Measurements from ENCODE around the gene OR6A2. TPM values are rescaled to one million over a fixed set of nuclear protein-coding genes. Genes with fewer than 3 reads are reported as not detected.

The OR6A2 gene
- total RNA-seq, 1 experiment from 2014 or later: not detected

GRCh38 chr11:6794639-6795038, 4.8 kb downstream of the OR6A2 start:
- CTCF ChIA-PET: no interaction called here
- TF ChIP-seq CTCF (IDR thresholded peaks at IDR 0.05; ENCODE audit: insufficient read depth in 1 of 2, low read depth in 1 of 2, low read length in 1 of 2, severe bottlenecking in 1 of 2, unreplicated experiment in 1 of 2): no peak
- H3K4me3 ChIP-seq (ENCODE audit: low read depth, low read length): no peak overlapping the region

GRCh38 chr11:6790546-6790945, 8.9 kb downstream of the OR6A2 start:
- ChIA-PET POLR2A (no interaction called here), CTCF (no interaction called here)
- Mint-ChIP-seq H3K4me1 (ENCODE audit: low read depth, unreplicated experiment) (no peaks in the 10 kb centered on the region), H3K4me3 (ENCODE audit: unreplicated experiment) (no peak overlapping the region), H3K36me3 (ENCODE audit: insufficient read depth, unreplicated experiment) (no peaks in the 10 kb centered on the region), H3K27me3 (ENCODE audit: insufficient read depth, unreplicated experiment) (peaks cover 18% of the 10 kb centered on the region), H3K9me3 (ENCODE audit: unreplicated experiment) (no peaks in the 10 kb centered on the region), H3K27ac (ENCODE audit: unreplicated experiment) (no peak overlapping the region)
- H3K9me3 ChIP-seq: no peaks in the 10 kb centered on the region
- H3K36me3 ChIP-seq (ENCODE audit: control insufficient read depth, insufficient read depth, low read length): no peaks in the 10 kb centered on the region
- no peaks in the 10 kb centered on the region for H3K4me1 ChIP-seq
- DNase-seq: no peak
- no peak overlapping the region for H3K4me3 ChIP-seq (ENCODE audit: low read depth, low read length)
- TF ChIP-seq CTCF (IDR thresholded peaks at IDR 0.05; ENCODE audit: insufficient read depth in 1 of 2, low read depth in 1 of 2, low read length in 1 of 2, severe bottlenecking in 1 of 2, unreplicated experiment in 1 of 2): no peak
- H3K27me3 ChIP-seq (replicated peaks; ENCODE audit: control insufficient read depth, insufficient read depth, low read length): no peaks in the 10 kb centered on the region; the same call in 1 of the 2 replicates
- BruUV-seq (replicated peaks): no TSS peak
- intact Hi-C loops (cut with micrococcal nuclease; ENCODE audit: unreplicated experiment): no loop called here

More at GRCh38 chr11:6794639-6795038, 4.8 kb downstream of the OR6A2 start:
- Histone ChIP-seq H3K36me3 (ENCODE audit: control insufficient read depth, insufficient read depth, low read length) (no peaks in the 10 kb centered on the region), H3K9me3 (no peaks in the 10 kb centered on the region), H3K4me1 (no peaks in the 10 kb centered on the region), H3K27me3 (replicated peaks; ENCODE audit: control insufficient read depth, insufficient read depth, low read length) (no peaks in the 10 kb centered on the region; the same call in 1 of the 2 replicates)
- no peak overlapping the region for H3K27ac Mint-ChIP-seq (ENCODE audit: unreplicated experiment)
- no peaks in the 10 kb centered on the region for H3K36me3 Mint-ChIP-seq (ENCODE audit: insufficient read depth, unreplicated experiment)
- no peaks in the 10 kb centered on the region for H3K9me3 Mint-ChIP-seq (ENCODE audit: unreplicated experiment)
- no peaks in the 10 kb centered on the region for H3K4me1 Mint-ChIP-seq (ENCODE audit: low read depth, unreplicated experiment)
- H3K27me3 Mint-ChIP-seq (ENCODE audit: insufficient read depth, unreplicated experiment): peaks cover 14% of the 10 kb centered on the region
- POLR2A ChIA-PET: no interaction called here
- no TSS peak for BruUV-seq (replicated peaks)
- no peak overlapping the region for H3K4me3 Mint-ChIP-seq (ENCODE audit: unreplicated experiment)
- intact Hi-C loops (cut with micrococcal nuclease; ENCODE audit: unreplicated experiment): no loop called here
- DNase-seq: no peak

- Mint-ChIP-seq H3K27ac (ENCODE audit: unreplicated experiment) (no peak within 1 kb of the TSS), H3K4me3 (ENCODE audit: unreplicated experiment) (no peak within 1 kb of the TSS), H3K36me3 (ENCODE audit: insufficient read depth, unreplicated experiment) (no peaks in the 10 kb centered on the region), H3K9me3 (ENCODE audit: unreplicated experiment) (no peaks in the 10 kb centered on the region), H3K4me1 (ENCODE audit: low read depth, unreplicated experiment) (no peaks in the 10 kb centered on the region), H3K27me3 (ENCODE audit: insufficient read depth, unreplicated experiment) (peaks cover 3% of the 10 kb centered on the region)
- Histone ChIP-seq H3K4me3 (ENCODE audit: low read depth, low read length) (no peak within 1 kb of the TSS), H3K9me3 (0 out of 2 replicates have a peak, but pooled peaks cover 3% of the 10 kb centered on the region), H3K4me1 (no peaks in the 10 kb centered on the region), H3K27me3 (replicated peaks; ENCODE audit: control insufficient read depth, insufficient read depth, low read length) (no peaks in the 10 kb centered on the region), H3K36me3 (ENCODE audit: control insufficient read depth, insufficient read depth, low read length) (no peaks in the 10 kb centered on the region)
- intact Hi-C loops (cut with micrococcal nuclease; ENCODE audit: unreplicated experiment): no loop called here
- ChIA-PET POLR2A (no interaction called here), CTCF (no interaction called here)
- DNase-seq: no peak
- no peak for TF ChIP-seq CTCF (IDR thresholded peaks at IDR 0.05; ENCODE audit: insufficient read depth in 1 of 2, low read depth in 1 of 2, low read length in 1 of 2, severe bottlenecking in 1 of 2, unreplicated experiment in 1 of 2)
- BruUV-seq (replicated peaks): no TSS peak
Measured at GRCh38 chr11:6782720-6783119, 16.8 kb downstream of the OR6A2 start, which contains the start of gene OR2AG1. OR2AG1 (plus strand) TSS chr11:6783020; CDS start chr11:6785038, 2,018 bp downstream.

All from Caco-2 (cell line).